ENCODE results near the gene SYNE1.

GRCh38 chr6:152596726-152597125 is 40.4 kb downstream of the SYNE1 start:
- no peak for TF ChIP-seq CTCF (IDR thresholded peaks at IDR 0.05; ENCODE audit: insufficient read depth, low read length)
- TF ChIP-seq GABPA (IDR thresholded peaks at IDR 0.05; ENCODE audit: low read depth): no peak
- TF ChIP-seq POLR2AphosphoS5 (IDR thresholded peaks at IDR 0.05; ENCODE audit: low read depth): no peak
- no peak for TF ChIP-seq REST (IDR thresholded peaks at IDR 0.05; ENCODE audit: insufficient replicate concordance, low read depth)
- TF ChIP-seq SPI1 (IDR thresholded peaks at IDR 0.05; ENCODE audit: borderline replicate concordance, low read depth): no peak

Measured in HL-60 (cell line).